Measurements from ENCODE around the gene HNMT. TPM values are rescaled to one million over a fixed set of nuclear protein-coding genes. Genes with fewer than 3 reads are reported as not detected.

Gene HNMT
- total RNA-seq, 4 donors from 2014 or later, result 21.5 to 122 (median 60.4) TPM

GRCh38 chr2:138015494-138015893 is 51.2 kb downstream of the HNMT start:
- Histone ChIP-seq H3K36me3 (no peaks in the 10 kb centered on the region), H3K27me3 (no peaks in the 10 kb centered on the region), H3K27ac (no peak overlapping the region), H3K9me3 (no peaks in the 10 kb centered on the region), H3K4me3 (no peak overlapping the region), H3K4me1 (no peaks in the 10 kb centered on the region)
- no peak for DNase-seq
- TF ChIP-seq POLR2A (IDR thresholded peaks at IDR 0.05) (no peak), CTCF (IDR thresholded peaks at IDR 0.05) (no peak)
- intact Hi-C loops (cut with DNase I; ENCODE audit: low total_unique reads), result no loop called here

GRCh38 chr2:138016351-138017087 is 52.2 kb downstream of the HNMT start:
- Histone ChIP-seq H3K36me3 (no peaks in the 10 kb centered on the region), H3K4me3 (no peak overlapping the region), H3K4me1 (no peaks in the 10 kb centered on the region), H3K27ac (no peak overlapping the region), H3K9me3 (no peaks in the 10 kb centered on the region), H3K27me3 (no peaks in the 10 kb centered on the region)
- no peak for DNase-seq
- TF ChIP-seq POLR2A (IDR thresholded peaks at IDR 0.05) (no peak), CTCF (IDR thresholded peaks at IDR 0.05) (no peak)
- intact Hi-C loops (cut with DNase I; ENCODE audit: low total_unique reads), result no loop called here

GRCh38 chr2:138017824-138018223 is 53.6 kb downstream of the HNMT start:
- Histone ChIP-seq H3K4me1 (no peaks in the 10 kb centered on the region), H3K27me3 (no peaks in the 10 kb centered on the region), H3K4me3 (no peak overlapping the region), H3K9me3 (no peaks in the 10 kb centered on the region), H3K27ac (no peak overlapping the region), H3K36me3 (no peaks in the 10 kb centered on the region)
- intact Hi-C loops (cut with DNase I; ENCODE audit: low total_unique reads), result no loop called here
- TF ChIP-seq POLR2A (IDR thresholded peaks at IDR 0.05) (no peak), CTCF (IDR thresholded peaks at IDR 0.05) (no peak)
- DNase-seq, result no peak

GRCh38 chr2:138018866-138019688 is 54.8 kb downstream of the HNMT start:
- intact Hi-C loops (cut with DNase I; ENCODE audit: low total_unique reads), result no loop called here
- DNase-seq, result no peak
- H3K27me3 ChIP-seq, result no peaks in the 10 kb centered on the region
- H3K36me3 ChIP-seq, result no peaks in the 10 kb centered on the region
- no peaks in the 10 kb centered on the region for H3K9me3 ChIP-seq
- H3K4me3 ChIP-seq, result no peak overlapping the region
- TF ChIP-seq POLR2A (IDR thresholded peaks at IDR 0.05) (no peak), CTCF (IDR thresholded peaks at IDR 0.05) (no peak)
- H3K4me1 ChIP-seq, result no peaks in the 10 kb centered on the region
- H3K27ac ChIP-seq, result no peak overlapping the region

GRCh38 chr2:138020432-138020831 is 56.2 kb downstream of the HNMT start:
- intact Hi-C loops (cut with DNase I; ENCODE audit: low total_unique reads), result no loop called here
- Histone ChIP-seq H3K27ac (no peak overlapping the region), H3K27me3 (no peaks in the 10 kb centered on the region), H3K4me3 (no peak overlapping the region), H3K9me3 (no peaks in the 10 kb centered on the region), H3K36me3 (no peaks in the 10 kb centered on the region), H3K4me1 (no peaks in the 10 kb centered on the region)
- TF ChIP-seq POLR2A (IDR thresholded peaks at IDR 0.05) (no peak), CTCF (IDR thresholded peaks at IDR 0.05) (no peak)
- no peak for DNase-seq
